ENCODE measurements around the gene GPATCH8. TPM values are rescaled to one million over a fixed set of nuclear protein-coding genes. Genes with fewer than 3 reads are reported as not detected.

The GPATCH8 gene
- total and polyA plus RNA-seq, 10 of the 15 experiments (the other 5 are each of a cell fraction or from before 2014, with no cell fraction given), result 11.7 to 45.1 (median 21.3) TPM

- TF ChIP-seq NKRF (conservative IDR thresholded peaks at IDR 0.05) (no peak), USF2 (IDR thresholded peaks at IDR 0.05; ENCODE audit: borderline replicate concordance, low read depth, low read length) (no peak), EP300 (IDR thresholded peaks at IDR 0.05; ENCODE audit: borderline replicate concordance in 1 of 2, control insufficient read depth in 1 of 2, low read depth in 2 of 2, low read length in 2 of 2) (no peak), CEBPB (IDR thresholded peaks at IDR 0.05; ENCODE audit: borderline replicate concordance in 1 of 2, low read depth in 2 of 2, low read length in 2 of 2) (no peak), SIX5 (IDR thresholded peaks at IDR 0.05; ENCODE audit: low read depth, low read length, severe bottlenecking) (no peak), MTA2 (IDR thresholded peaks at IDR 0.05; ENCODE audit: low read depth) (no peak)
These were observed 145.1 kb downstream of the GPATCH8 start (continued) for GRCh38 chr17:44358066-44358465.

- SMC1A ChIA-PET (ENCODE audit: uncharacterized antibody, unreplicated experiment), result no interaction called here
- Histone ChIP-seq H3K4me3 (no peak overlapping the region), H3K79me2 (ENCODE audit: control insufficient read depth, insufficient read depth, low read length) (no peaks in the 10 kb centered on the region), H3K4me2 (ENCODE audit: control insufficient read depth, insufficient read depth) (no peak overlapping the region), H2AFZ (ENCODE audit: control insufficient read depth, low read depth, low read length) (no peak overlapping the region), H3K36me3 (ENCODE audit: control insufficient read depth in 2 of 2, insufficient read depth in 2 of 2, low read length in 1 of 2) (peaks cover 7 to 10% of the 10 kb centered on the region in 2 experiments; a peak in 3 of 4 replicates), H3K27ac (ENCODE audit: control insufficient read depth, insufficient read depth) (no peak overlapping the region), H3K4me1 (ENCODE audit: control insufficient read depth, insufficient read depth, low read length) (no peaks in the 10 kb centered on the region), H3K9me3 (replicated peaks; ENCODE audit: control insufficient read depth, insufficient read depth, low read length) (no peaks in the 10 kb centered on the region), H4K20me1 (ENCODE audit: control insufficient read depth, insufficient read depth) (no peaks in the 10 kb centered on the region), H3K9ac (ENCODE audit: control insufficient read depth, insufficient read depth, low read length) (no peak overlapping the region), H3K27me3 (replicated peaks in 1 of 2; ENCODE audit: control insufficient read depth in 2 of 2, insufficient read depth in 2 of 2, low read length in 1 of 2) (no peaks in the 10 kb centered on the region; a peak in 1 of 4 replicates)
- POLR2A ChIA-PET, result no interaction called here
- ATAC-seq (no peak), FAIRE-seq (no peak), DNase-seq (ENCODE audit: low read depth, low spot score) (no peak)
- no TSS peak for BruUV-seq (replicated peaks)
- intact Hi-C loops (cut with micrococcal nuclease; ENCODE audit: unreplicated experiment), result no loop called here
- in situ Hi-C loops (cut with MboI), result no loop called here
- 39% methylated on average over 11 of the region's 11 CpGs for WGBS (ENCODE audit: insufficient coverage, insufficient replicate concordance, low lambda C conversion rate, missing lambda C conversion rate)
- TF ChIP-seq IKZF1 (conservative IDR thresholded peaks at IDR 0.05) (no peak), USF2 (IDR thresholded peaks at IDR 0.05; ENCODE audit: borderline replicate concordance, low read depth, low read length) (no peak), TAF1 (IDR thresholded peaks at IDR 0.05; ENCODE audit: borderline replicate concordance, low read depth, low read length) (no peak), FOS (IDR thresholded peaks at IDR 0.05; ENCODE audit: borderline replicate concordance, extremely low read depth, insufficient read length) (no peak), LARP7 (IDR thresholded peaks at IDR 0.05) (no peak), POLR2A (IDR thresholded peaks at IDR 0.05; ENCODE audit: low read depth, low read length) (no peak), MTA2 (IDR thresholded peaks at IDR 0.05; ENCODE audit: low read depth) (no peak), CREB1 (IDR thresholded peaks at IDR 0.05; ENCODE audit: low read depth) (no peak), CREM (IDR thresholded peaks at IDR 0.05; ENCODE audit: low read depth) (no peak), GATAD2B (conservative IDR thresholded peaks at IDR 0.05; ENCODE audit: low read depth) (no peak), BCLAF1 (IDR thresholded peaks at IDR 0.05) (no peak), KLF5 (IDR thresholded peaks at IDR 0.05; ENCODE audit: partially characterized antibody) (no peak), YY1 (IDR thresholded peaks at IDR 0.05; ENCODE audit: low read depth, low read length) (no peak)
- RAD21 ChIA-PET (ENCODE audit: unreplicated experiment), result interaction anchor here (1.2 to 1.5 kb wide), 2 partner anchors 147 to 167 kb away, joined by 3 read pairs; no protein-coding TSS in a partner anchor
- CTCF ChIA-PET, result interaction anchor here (0.8 to 1.6 kb wide), 3 partner anchors 19 to 148 kb away, joined by 3 to 4 read pairs (median 3); no protein-coding TSS in a partner anchor
These were observed 147.0 kb downstream of the GPATCH8 start for GRCh38 chr17:44356241-44356640.

All from GM12878 (cell line).